Cardiac muscle cell (in vitro differentiated cells and primary cell): ENCODE measurements around the gene RSRC1. TPM values are rescaled to one million over a fixed set of nuclear protein-coding genes. Genes with fewer than 3 reads are reported as not detected.

Source experiments
- DNase-seq, 2 donors: peaks; one replicate each; pipeline versions ENCODE4 v3.0.0 to v3.0.0-alpha.2; 2010 to 2017; ENCODE audit warnings: low read depth in 1 of 2, low spot score in 1 of 2
- H3K27ac ChIP-seq: fragments of 200-600 bp; sonication (generic); 2 replicates; pipeline ENCODE4 v1.5.1; 2016
- H3K27me3 ChIP-seq: fragments of 200-600 bp; sonication (generic); 2 replicates; pipeline ENCODE4 v1.6.0; 2016; ENCODE audit warnings: control low read depth
- H3K36me3 ChIP-seq: fragments of 200-600 bp; sonication (generic); 2 replicates; pipeline ENCODE4 v1.5.1; 2016; ENCODE audit warnings: control low read depth
- H3K4me1 ChIP-seq: fragments of 200-600 bp; sonication (generic); 2 replicates; pipeline ENCODE4 v1.8.1; 2017; ENCODE audit warnings: low read depth, mild to moderate bottlenecking, mixed run types
- H3K4me3 ChIP-seq: fragments of 200-600 bp; sonication (generic); 2 replicates; pipeline ENCODE4 v1.5.1; 2016; ENCODE audit warnings: mild to moderate bottlenecking
- H3K9me3 ChIP-seq: fragments of 200-600 bp; sonication (generic); 2 replicates; pipeline ENCODE4 v1.5.1; 2017; ENCODE audit warnings: low read depth, mild to moderate bottlenecking, control low read depth
- polyA plus RNA-seq: library from polyadenylated mRNA; unstranded; fragments of >200 nt; fragmentation: Nextera tagmentation; extraction: Ambion mirVana; gene quantifications from 2 replicates; pipeline ENCODE4 v1.2.1, GENCODE V29; 2016
- total RNA-seq: library from RNA; depleted of rRNA; stranded (reverse); fragments of >200 nt; gene quantifications from 2 replicates; pipeline ENCODE4 v1.2.3, GENCODE V29; 2016
- TF ChIP-seq, protein P1 (sequence below): IDR thresholded peaks from 2 replicates; pipeline ENCODE4 v1.5.1; 2012; ENCODE audit warnings: low read depth, mild to moderate bottlenecking, low read length

Gene RSRC1
- total and polyA plus RNA-seq, 2 experiments from 2014 or later: 23.6 to 55.9 TPM

- H3K4me1 ChIP-seq: no peaks in the 10 kb centered on the region
- peak in 1 of 2 donors; percentile 73 for DNase-seq
- no peaks in the 10 kb centered on the region for H3K9me3 ChIP-seq
- TF ChIP-seq, protein P1, sequence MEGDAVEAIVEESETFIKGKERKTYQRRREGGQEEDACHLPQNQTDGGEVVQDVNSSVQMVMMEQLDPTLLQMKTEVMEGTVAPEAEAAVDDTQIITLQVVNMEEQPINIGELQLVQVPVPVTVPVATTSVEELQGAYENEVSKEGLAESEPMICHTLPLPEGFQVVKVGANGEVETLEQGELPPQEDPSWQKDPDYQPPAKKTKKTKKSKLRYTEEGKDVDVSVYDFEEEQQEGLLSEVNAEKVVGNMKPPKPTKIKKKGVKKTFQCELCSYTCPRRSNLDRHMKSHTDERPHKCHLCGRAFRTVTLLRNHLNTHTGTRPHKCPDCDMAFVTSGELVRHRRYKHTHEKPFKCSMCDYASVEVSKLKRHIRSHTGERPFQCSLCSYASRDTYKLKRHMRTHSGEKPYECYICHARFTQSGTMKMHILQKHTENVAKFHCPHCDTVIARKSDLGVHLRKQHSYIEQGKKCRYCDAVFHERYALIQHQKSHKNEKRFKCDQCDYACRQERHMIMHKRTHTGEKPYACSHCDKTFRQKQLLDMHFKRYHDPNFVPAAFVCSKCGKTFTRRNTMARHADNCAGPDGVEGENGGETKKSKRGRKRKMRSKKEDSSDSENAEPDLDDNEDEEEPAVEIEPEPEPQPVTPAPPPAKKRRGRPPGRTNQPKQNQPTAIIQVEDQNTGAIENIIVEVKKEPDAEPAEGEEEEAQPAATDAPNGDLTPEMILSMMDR: no peak
- H3K4me3 ChIP-seq: no peak overlapping the region
- no peaks in the 10 kb centered on the region for H3K36me3 ChIP-seq
- no peaks in the 10 kb centered on the region for H3K27me3 ChIP-seq
- no peak overlapping the region for H3K27ac ChIP-seq
These were observed 42.3 kb downstream of the RSRC1 start for GRCh38 chr3:158152186-158152585.

GRCh38 chr3:158158969-158159368 is 49.1 kb downstream of the RSRC1 start:
- no peak for DNase-seq
- Histone ChIP-seq H3K4me1 (no peaks in the 10 kb centered on the region), H3K27ac (no peak overlapping the region), H3K4me3 (no peak overlapping the region), H3K9me3 (no peaks in the 10 kb centered on the region), H3K27me3 (no peaks in the 10 kb centered on the region), H3K36me3 (no peaks in the 10 kb centered on the region)
- TF ChIP-seq, protein P1: no peak

DNA sequence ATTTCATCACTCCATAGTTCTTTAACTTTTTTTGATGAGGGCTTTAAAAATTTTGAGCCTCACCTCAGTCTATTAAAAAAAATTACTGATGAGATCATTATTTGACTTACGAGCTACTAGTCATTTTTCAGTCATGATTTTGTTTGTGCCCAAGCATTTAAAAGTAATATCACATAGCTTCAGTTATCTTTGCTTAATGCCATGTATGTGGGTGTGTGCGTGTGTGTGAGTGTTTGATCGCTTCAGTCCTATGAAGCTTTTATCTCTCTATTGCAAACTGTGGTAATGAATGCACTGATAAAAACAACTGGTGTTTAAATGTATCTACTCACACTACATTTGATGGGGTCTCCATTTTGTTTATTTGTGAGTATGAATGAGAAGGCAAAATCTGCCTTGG is 49.8 kb downstream of the RSRC1 start:
- no peaks in the 10 kb centered on the region for H3K36me3 ChIP-seq
- H3K4me3 ChIP-seq: no peak overlapping the region
- H3K4me1 ChIP-seq: no peaks in the 10 kb centered on the region
- peak in 1 of 2 donors; percentile 20 for DNase-seq
- no peak overlapping the region for H3K27ac ChIP-seq
- no peaks in the 10 kb centered on the region for H3K27me3 ChIP-seq
- TF ChIP-seq, protein P1: no peak
- H3K9me3 ChIP-seq: no peaks in the 10 kb centered on the region

DNA sequence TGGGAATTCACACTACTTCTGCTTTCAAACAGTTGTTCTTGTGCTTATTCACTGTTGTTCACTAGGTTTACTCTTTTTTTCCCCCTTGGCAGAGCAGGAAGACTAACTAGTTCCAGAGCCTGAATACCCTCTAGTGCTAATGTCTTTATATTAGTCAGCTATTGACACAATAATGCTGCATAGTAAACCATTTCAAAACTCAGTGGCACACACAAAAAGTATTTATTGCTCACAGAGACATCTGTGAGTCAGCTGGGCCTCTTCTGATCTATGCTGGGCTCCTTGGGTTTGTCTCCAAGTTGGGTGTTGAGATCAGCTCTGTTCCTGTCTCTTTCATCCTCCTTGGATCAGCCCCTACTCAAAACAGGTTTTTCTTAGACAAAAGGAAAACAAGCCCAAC is 51.1 kb downstream of the RSRC1 start:
- Histone ChIP-seq H3K4me1 (no peaks in the 10 kb centered on the region), H3K36me3 (no peaks in the 10 kb centered on the region), H3K9me3 (no peaks in the 10 kb centered on the region), H3K4me3 (no peak overlapping the region), H3K27me3 (no peaks in the 10 kb centered on the region), H3K27ac (no peak overlapping the region)
- peak in 1 of 2 donors; percentile 49 for DNase-seq
- TF ChIP-seq, protein P1: no peak

DNA sequence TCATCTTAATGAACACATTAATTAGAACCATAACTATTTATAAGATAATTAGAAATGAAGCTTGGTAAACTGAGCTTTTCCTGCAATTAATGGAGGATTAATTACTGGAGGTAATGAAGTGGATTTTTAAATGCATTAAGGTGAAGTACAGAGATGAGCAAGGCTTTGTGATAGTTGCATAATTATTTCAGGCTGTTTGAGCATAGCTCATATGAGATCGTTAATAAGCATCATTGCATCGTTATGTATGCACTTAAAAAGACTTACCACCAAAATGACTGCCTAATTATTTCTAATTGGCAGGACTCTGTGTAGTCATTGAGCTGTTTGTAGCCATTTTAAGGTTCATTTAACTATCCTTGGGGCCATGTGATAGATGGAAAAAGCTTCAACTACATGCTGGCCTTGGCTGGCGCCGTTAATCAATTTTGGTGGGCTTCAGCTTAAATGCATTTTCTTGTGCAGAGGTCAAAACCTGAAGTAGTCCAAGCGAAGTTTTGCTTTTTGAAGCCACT is 55.3 kb downstream of the RSRC1 start:
- Histone ChIP-seq H3K4me3 (no peak overlapping the region), H3K9me3 (no peaks in the 10 kb centered on the region), H3K4me1 (no peaks in the 10 kb centered on the region), H3K27me3 (no peaks in the 10 kb centered on the region), H3K36me3 (no peaks in the 10 kb centered on the region), H3K27ac (no peak overlapping the region)
- no peak for DNase-seq
- TF ChIP-seq, protein P1: no peak
